ENCODE data around the gene PTPRT. TPM values are rescaled to one million over a fixed set of nuclear protein-coding genes. Genes with fewer than 3 reads are reported as not detected.

PTPRT gene
- total and polyA plus RNA-seq, 2 experiments from 2014 or later: not detected

DNA sequence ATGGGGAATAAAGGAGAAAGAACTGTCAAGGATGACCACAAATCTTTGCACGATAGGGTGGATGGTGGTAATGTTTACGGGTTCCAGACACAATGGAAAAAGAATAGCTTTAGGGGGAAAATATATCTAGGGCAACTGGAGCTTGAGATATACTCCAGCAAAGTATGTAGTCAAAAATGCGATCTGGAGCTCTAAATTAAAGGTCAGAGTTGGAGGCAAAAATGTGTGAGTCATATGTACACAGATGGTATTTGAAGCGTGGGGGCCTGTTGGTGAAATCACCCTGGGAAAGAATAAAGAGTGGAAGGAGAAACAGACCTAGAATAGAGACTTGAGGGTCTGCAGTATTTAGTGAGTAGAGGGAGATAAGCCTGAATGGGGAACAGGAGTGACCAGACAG, 937.6 kb downstream of the PTPRT start:
- no peak for ATAC-seq
- Mint-ChIP-seq H3K36me3 (ENCODE audit: low read depth) (peaks cover 38% of the 10 kb centered on the region), H3K9me3 (peaks cover 79% of the 10 kb centered on the region; the same call in 2 of the 3 replicates), H3K27ac (no peak overlapping the region), H3K4me1 (no peaks in the 10 kb centered on the region), H3K4me3 (no peak overlapping the region), H3K27me3 (ENCODE audit: insufficient read depth, low read depth, poor library complexity) (no peaks in the 10 kb centered on the region)
- H3F3A ChIP-seq (replicated peaks; ENCODE audit: low read depth): no peaks in the 10 kb centered on the region
- H3K4me1 ChIP-seq (ENCODE audit: insufficient read depth): no peaks in the 10 kb centered on the region
- H4K20me1 ChIP-seq (replicated peaks; ENCODE audit: insufficient read depth): no peaks in the 10 kb centered on the region
- H3K4me3 ChIP-seq: no peak overlapping the region
- H3K79me2 ChIP-seq (replicated peaks; ENCODE audit: insufficient read depth): no peaks in the 10 kb centered on the region
- no peak overlapping the region for H3K4me2 ChIP-seq
- H3K27me3 ChIP-seq (ENCODE audit: insufficient read depth): no peaks in the 10 kb centered on the region
- no peak for TF ChIP-seq ZNF331 (CRISPR knock-in tag; IDR thresholded peaks at IDR 0.05; ENCODE audit: low read depth)
- TF ChIP-seq, protein P1, sequence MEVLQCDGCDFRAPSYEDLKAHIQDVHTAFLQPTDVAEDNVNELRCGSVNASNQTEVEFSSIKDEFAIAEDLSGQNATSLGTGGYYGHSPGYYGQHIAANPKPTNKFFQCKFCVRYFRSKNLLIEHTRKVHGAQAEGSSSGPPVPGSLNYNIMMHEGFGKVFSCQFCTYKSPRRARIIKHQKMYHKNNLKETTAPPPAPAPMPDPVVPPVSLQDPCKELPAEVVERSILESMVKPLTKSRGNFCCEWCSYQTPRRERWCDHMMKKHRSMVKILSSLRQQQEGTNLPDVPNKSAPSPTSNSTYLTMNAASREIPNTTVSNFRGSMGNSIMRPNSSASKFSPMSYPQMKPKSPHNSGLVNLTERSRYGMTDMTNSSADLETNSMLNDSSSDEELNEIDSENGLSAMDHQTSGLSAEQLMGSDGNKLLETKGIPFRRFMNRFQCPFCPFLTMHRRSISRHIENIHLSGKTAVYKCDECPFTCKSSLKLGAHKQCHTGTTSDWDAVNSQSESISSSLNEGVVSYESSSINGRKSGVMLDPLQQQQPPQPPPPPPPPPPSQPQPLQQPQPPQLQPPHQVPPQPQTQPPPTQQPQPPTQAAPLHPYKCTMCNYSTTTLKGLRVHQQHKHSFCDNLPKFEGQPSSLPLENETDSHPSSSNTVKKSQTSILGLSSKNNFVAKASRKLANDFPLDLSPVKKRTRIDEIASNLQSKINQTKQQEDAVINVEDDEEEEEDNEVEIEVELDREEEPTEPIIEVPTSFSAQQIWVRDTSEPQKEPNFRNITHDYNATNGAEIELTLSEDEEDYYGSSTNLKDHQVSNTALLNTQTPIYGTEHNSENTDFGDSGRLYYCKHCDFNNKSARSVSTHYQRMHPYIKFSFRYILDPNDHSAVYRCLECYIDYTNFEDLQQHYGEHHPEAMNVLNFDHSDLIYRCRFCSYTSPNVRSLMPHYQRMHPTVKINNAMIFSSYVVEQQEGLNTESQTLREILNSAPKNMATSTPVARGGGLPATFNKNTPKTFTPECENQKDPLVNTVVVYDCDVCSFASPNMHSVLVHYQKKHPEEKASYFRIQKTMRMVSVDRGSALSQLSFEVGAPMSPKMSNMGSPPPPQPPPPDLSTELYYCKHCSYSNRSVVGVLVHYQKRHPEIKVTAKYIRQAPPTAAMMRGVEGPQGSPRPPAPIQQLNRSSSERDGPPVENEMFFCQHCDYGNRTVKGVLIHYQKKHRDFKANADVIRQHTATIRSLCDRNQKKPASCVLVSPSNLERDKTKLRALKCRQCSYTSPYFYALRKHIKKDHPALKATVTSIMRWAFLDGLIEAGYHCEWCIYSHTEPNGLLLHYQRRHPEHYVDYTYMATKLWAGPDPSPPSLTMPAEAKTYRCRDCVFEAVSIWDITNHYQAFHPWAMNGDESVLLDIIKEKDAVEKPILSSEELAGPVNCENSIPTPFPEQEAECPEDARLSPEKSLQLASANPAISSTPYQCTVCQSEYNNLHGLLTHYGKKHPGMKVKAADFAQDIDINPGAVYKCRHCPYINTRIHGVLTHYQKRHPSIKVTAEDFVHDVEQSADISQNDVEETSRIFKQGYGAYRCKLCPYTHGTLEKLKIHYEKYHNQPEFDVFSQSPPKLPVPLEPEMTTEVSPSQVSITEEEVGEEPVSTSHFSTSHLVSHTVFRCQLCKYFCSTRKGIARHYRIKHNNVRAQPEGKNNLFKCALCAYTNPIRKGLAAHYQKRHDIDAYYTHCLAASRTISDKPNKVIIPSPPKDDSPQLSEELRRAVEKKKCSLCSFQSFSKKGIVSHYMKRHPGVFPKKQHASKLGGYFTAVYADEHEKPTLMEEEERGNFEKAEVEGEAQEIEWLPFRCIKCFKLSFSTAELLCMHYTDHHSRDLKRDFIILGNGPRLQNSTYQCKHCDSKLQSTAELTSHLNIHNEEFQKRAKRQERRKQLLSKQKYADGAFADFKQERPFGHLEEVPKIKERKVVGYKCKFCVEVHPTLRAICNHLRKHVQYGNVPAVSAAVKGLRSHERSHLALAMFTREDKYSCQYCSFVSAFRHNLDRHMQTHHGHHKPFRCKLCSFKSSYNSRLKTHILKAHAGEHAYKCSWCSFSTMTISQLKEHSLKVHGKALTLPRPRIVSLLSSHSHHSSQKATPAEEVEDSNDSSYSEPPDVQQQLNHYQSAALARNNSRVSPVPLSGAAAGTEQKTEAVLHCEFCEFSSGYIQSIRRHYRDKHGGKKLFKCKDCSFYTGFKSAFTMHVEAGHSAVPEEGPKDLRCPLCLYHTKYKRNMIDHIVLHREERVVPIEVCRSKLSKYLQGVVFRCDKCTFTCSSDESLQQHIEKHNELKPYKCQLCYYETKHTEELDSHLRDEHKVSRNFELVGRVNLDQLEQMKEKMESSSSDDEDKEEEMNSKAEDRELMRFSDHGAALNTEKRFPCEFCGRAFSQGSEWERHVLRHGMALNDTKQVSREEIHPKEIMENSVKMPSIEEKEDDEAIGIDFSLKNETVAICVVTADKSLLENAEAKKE (CRISPR knock-in tag; IDR thresholded peaks at IDR 0.05): no peak
- TF ChIP-seq CTCF (conservative IDR thresholded peaks at IDR 0.05; ENCODE audit: low read depth in 2 of 2): no peak
- no peak for TF ChIP-seq ZNF114 (CRISPR knock-in tag; IDR thresholded peaks at IDR 0.05)
- TF ChIP-seq EZH2phosphoT487 (IDR thresholded peaks at IDR 0.05; ENCODE audit: unreplicated experiment): no peak
- TF ChIP-seq, protein P2, sequence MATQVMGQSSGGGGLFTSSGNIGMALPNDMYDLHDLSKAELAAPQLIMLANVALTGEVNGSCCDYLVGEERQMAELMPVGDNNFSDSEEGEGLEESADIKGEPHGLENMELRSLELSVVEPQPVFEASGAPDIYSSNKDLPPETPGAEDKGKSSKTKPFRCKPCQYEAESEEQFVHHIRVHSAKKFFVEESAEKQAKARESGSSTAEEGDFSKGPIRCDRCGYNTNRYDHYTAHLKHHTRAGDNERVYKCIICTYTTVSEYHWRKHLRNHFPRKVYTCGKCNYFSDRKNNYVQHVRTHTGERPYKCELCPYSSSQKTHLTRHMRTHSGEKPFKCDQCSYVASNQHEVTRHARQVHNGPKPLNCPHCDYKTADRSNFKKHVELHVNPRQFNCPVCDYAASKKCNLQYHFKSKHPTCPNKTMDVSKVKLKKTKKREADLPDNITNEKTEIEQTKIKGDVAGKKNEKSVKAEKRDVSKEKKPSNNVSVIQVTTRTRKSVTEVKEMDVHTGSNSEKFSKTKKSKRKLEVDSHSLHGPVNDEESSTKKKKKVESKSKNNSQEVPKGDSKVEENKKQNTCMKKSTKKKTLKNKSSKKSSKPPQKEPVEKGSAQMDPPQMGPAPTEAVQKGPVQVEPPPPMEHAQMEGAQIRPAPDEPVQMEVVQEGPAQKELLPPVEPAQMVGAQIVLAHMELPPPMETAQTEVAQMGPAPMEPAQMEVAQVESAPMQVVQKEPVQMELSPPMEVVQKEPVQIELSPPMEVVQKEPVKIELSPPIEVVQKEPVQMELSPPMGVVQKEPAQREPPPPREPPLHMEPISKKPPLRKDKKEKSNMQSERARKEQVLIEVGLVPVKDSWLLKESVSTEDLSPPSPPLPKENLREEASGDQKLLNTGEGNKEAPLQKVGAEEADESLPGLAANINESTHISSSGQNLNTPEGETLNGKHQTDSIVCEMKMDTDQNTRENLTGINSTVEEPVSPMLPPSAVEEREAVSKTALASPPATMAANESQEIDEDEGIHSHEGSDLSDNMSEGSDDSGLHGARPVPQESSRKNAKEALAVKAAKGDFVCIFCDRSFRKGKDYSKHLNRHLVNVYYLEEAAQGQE (IDR thresholded peaks at IDR 0.05; ENCODE audit: unreplicated experiment): no peak
- TF ChIP-seq EZH2 (IDR thresholded peaks at IDR 0.05; ENCODE audit: low read depth, unreplicated experiment): no peak
- no peak for TF ChIP-seq NANOG (IDR thresholded peaks at IDR 0.05; ENCODE audit: borderline replicate concordance)
- no peak for TF ChIP-seq STAT1 (IDR thresholded peaks at IDR 0.05; ENCODE audit: unreplicated experiment)
- no peak for TF ChIP-seq JUNB (IDR thresholded peaks at IDR 0.05; ENCODE audit: unreplicated experiment)
- no peak for TF ChIP-seq ETS1 (IDR thresholded peaks at IDR 0.05)
- TF ChIP-seq POLR2AphosphoS5 (IDR thresholded peaks at IDR 0.05; ENCODE audit: low read depth): no peak
- no peak for TF ChIP-seq CREB1 (CRISPR knock-in tag; IDR thresholded peaks at IDR 0.05; ENCODE audit: low read depth)
- H3K9me2 ChIP-seq (ENCODE audit: insufficient read depth): no peaks in the 10 kb centered on the region
- H3K27ac ChIP-seq (ENCODE audit: low read depth): no peak overlapping the region
- H3K36me3 ChIP-seq (ENCODE audit: insufficient read depth): peaks cover 4% of the 10 kb centered on the region; the same call in 1 of the 2 replicates
- DNase-seq (ENCODE audit: low spot score): no peak
- no peak overlapping the region for H2AFZ ChIP-seq
